Glutamatergic neuron (in vitro differentiated cells): ENCODE results near the gene PRSS1. TPM values are rescaled to one million over a fixed set of nuclear protein-coding genes. Genes with fewer than 3 reads are reported as not detected.
"Not testable (repeated sequence)": the region's sequence is repeated elsewhere in the genome, so short reads cannot be mapped to it uniquely, and the experiment has no call there.

Experiments
- DNase-seq: peaks from one replicate; pipeline ENCODE4 v3.0.0; 2022
- H3K27ac Mint-ChIP-seq: one replicate; pipeline ENCODE4 v1.8.0; 2020; ENCODE audit warnings: mild to moderate bottlenecking, mixed read lengths, inconsistent platforms; ENCODE audit not compliant: unreplicated experiment
- H3K27me3 Mint-ChIP-seq: one replicate; pipeline ENCODE4 v1.8.0; 2020; ENCODE audit warnings: mild to moderate bottlenecking, moderate library complexity, mixed read lengths, inconsistent platforms; ENCODE audit not compliant: unreplicated experiment
- H3K36me3 Mint-ChIP-seq: one replicate; pipeline ENCODE4 v1.8.0; 2020; ENCODE audit warnings: mild to moderate bottlenecking, mixed read lengths, inconsistent platforms; ENCODE audit not compliant: unreplicated experiment
- H3K4me1 Mint-ChIP-seq: one replicate; pipeline ENCODE4 v1.8.0; 2020; ENCODE audit warnings: mild to moderate bottlenecking, low read depth, mixed read lengths, inconsistent platforms; ENCODE audit not compliant: unreplicated experiment
- H3K4me3 Mint-ChIP-seq: one replicate; pipeline ENCODE4 v1.8.0; 2020; ENCODE audit warnings: mild to moderate bottlenecking, mixed read lengths, inconsistent platforms; ENCODE audit not compliant: unreplicated experiment
- H3K9me3 Mint-ChIP-seq: one replicate; pipeline ENCODE4 v1.8.0; 2020; ENCODE audit warnings: mild to moderate bottlenecking, moderate library complexity, mixed read lengths, inconsistent platforms; ENCODE audit not compliant: unreplicated experiment
- CTCF ChIP-seq: fragments of 200-600 bp; sonication (generic); IDR thresholded peaks from one replicate; pipeline ENCODE4 v1.5.0; 2021; ENCODE audit not compliant: partially characterized antibody, unreplicated experiment
- total RNA-seq: library from RNA; stranded (reverse); fragmentation: NEBNext Ultra II Directional; extraction: Animal tissue kit (Norgen Biotek cat#: 25700); gene quantifications from one replicate; pipeline ENCODE4 v1.2.1, GENCODE V29; 2021; ENCODE audit not compliant: unreplicated experiment

Gene PRSS1
- total RNA-seq, 1 donor from 2014 or later, result not detected

- H3K27me3 Mint-ChIP-seq, result no peaks in the 10 kb centered on the region
- H3K4me3 Mint-ChIP-seq, result no peak overlapping the region
- H3K36me3 Mint-ChIP-seq, result no peaks in the 10 kb centered on the region
- DNase-seq, result no peak
- no peak overlapping the region for H3K27ac Mint-ChIP-seq
- no peak for TF ChIP-seq CTCF
- H3K4me1 Mint-ChIP-seq, result no peaks in the 10 kb centered on the region
- H3K9me3 Mint-ChIP-seq, result no peaks in the 10 kb centered on the region
These were observed 3.0 kb upstream of the PRSS1 start for GRCh38 chr7:142746264-142746663.

GRCh38 chr7:142748410-142748809 is 862 bp upstream of the PRSS1 start:
- not testable (repeated sequence) for H3K4me3 Mint-ChIP-seq, H3K27ac Mint-ChIP-seq, H3K9me3 Mint-ChIP-seq, H3K4me1 Mint-ChIP-seq, H3K27me3 Mint-ChIP-seq, DNase-seq, H3K36me3 Mint-ChIP-seq

GRCh38 chr7:142750321-142750938 is 1.2 kb downstream of the PRSS1 start:
- no peaks in the 10 kb centered on the region for H3K36me3 Mint-ChIP-seq
- DNase-seq, result no peak
- peaks cover 9% of the 10 kb centered on the region for H3K4me1 Mint-ChIP-seq
- H3K4me3 Mint-ChIP-seq, result no peak overlapping the region
- no peak for TF ChIP-seq CTCF
- H3K9me3 Mint-ChIP-seq, result peaks cover 5% of the 10 kb centered on the region
- H3K27me3 Mint-ChIP-seq, result peaks cover 3% of the 10 kb centered on the region
- H3K27ac Mint-ChIP-seq, result no peak overlapping the region

- not testable (repeated sequence) for H3K4me1 Mint-ChIP-seq, H3K36me3 Mint-ChIP-seq, H3K27ac Mint-ChIP-seq, H3K4me3 Mint-ChIP-seq, H3K27me3 Mint-ChIP-seq, H3K9me3 Mint-ChIP-seq, DNase-seq
These were observed 2.4 kb downstream of the PRSS1 start for GRCh38 chr7:142751526-142752175.

- H3K9me3 Mint-ChIP-seq, result peaks cover 5% of the 10 kb centered on the region
- no peak overlapping the region for H3K4me3 Mint-ChIP-seq
- no peak overlapping the region for H3K27ac Mint-ChIP-seq
- H3K36me3 Mint-ChIP-seq, result no peaks in the 10 kb centered on the region
- peaks cover 9% of the 10 kb centered on the region for H3K4me1 Mint-ChIP-seq
- no peak for TF ChIP-seq CTCF
- DNase-seq, result no peak
- peaks cover 5% of the 10 kb centered on the region for H3K27me3 Mint-ChIP-seq
These were observed 3.3 kb downstream of the PRSS1 start for GRCh38 chr7:142752376-142753225.

GRCh38 chr7:142753366-142753765 is 4.1 kb downstream of the PRSS1 start:
- DNase-seq, result no peak
- peaks cover 5% of the 10 kb centered on the region for H3K27me3 Mint-ChIP-seq
- TF ChIP-seq CTCF, result no peak
- peak overlapping the region; percentile 59 for H3K27ac Mint-ChIP-seq
- no peak overlapping the region for H3K4me3 Mint-ChIP-seq
- no peaks in the 10 kb centered on the region for H3K36me3 Mint-ChIP-seq
- H3K9me3 Mint-ChIP-seq, result peaks cover 5% of the 10 kb centered on the region
- peaks cover 9% of the 10 kb centered on the region for H3K4me1 Mint-ChIP-seq

GRCh38 chr7:142753925-142754491 is 4.7 kb downstream of the PRSS1 start:
- not testable (repeated sequence) for DNase-seq, H3K9me3 Mint-ChIP-seq, H3K36me3 Mint-ChIP-seq, H3K27ac Mint-ChIP-seq, H3K4me1 Mint-ChIP-seq, H3K27me3 Mint-ChIP-seq
- H3K4me3 Mint-ChIP-seq, result peak overlapping the region; percentile 22
